Trophoblast cell (in vitro differentiated cells and primary cell): Measurements from ENCODE around the gene MYEOV.

ENCODE experiments used
- DNase-seq, 2 donors: peaks; one replicate each; pipeline ENCODE4 v3.0.0-alpha.2; 2016
- H2AFZ ChIP-seq: 2 replicates; pipeline ENCODE4 v1.6.1; 2013; ENCODE audit warnings: low read length, moderate library complexity, mild to moderate bottlenecking; ENCODE audit not compliant: insufficient read depth, poor library complexity
- H2AK5ac ChIP-seq: 2 replicates; pipeline ENCODE4 v1.6.1; 2013; ENCODE audit warnings: mild to moderate bottlenecking, low read length
- H2BK120ac ChIP-seq: 2 replicates; pipeline ENCODE4 v1.6.1; 2013; ENCODE audit warnings: low read length, mild to moderate bottlenecking, moderate library complexity; ENCODE audit not compliant: insufficient read depth, poor library complexity
- H2BK12ac ChIP-seq: 2 replicates; pipeline ENCODE4 v1.6.1; 2013; ENCODE audit warnings: mild to moderate bottlenecking, low read length, moderate library complexity
- H2BK5ac ChIP-seq: 2 replicates; pipeline ENCODE4 v1.6.1; 2013; ENCODE audit warnings: low read length, low read depth, moderate library complexity, mild to moderate bottlenecking; ENCODE audit not compliant: poor library complexity
- H3K14ac ChIP-seq: 2 replicates; pipeline ENCODE4 v1.6.1; 2013; ENCODE audit warnings: mild to moderate bottlenecking, low read length
- H3K18ac ChIP-seq: 2 replicates; pipeline ENCODE4 v1.6.1; 2013; ENCODE audit warnings: mild to moderate bottlenecking, low read length
- H3K23ac ChIP-seq: 2 replicates; pipeline ENCODE4 v1.6.1; 2013; ENCODE audit warnings: low read length
- H3K27ac ChIP-seq: 2 replicates; pipeline ENCODE4 v1.5.1; 2013; ENCODE audit warnings: low read depth, mild to moderate bottlenecking, inconsistent platforms, low read length, moderate library complexity
- H3K27me3 ChIP-seq: 2 replicates; pipeline ENCODE4 v1.6.1; 2013; ENCODE audit warnings: inconsistent platforms, mild to moderate bottlenecking, low read length, moderate library complexity; ENCODE audit not compliant: insufficient read depth
- H3K36me3 ChIP-seq, 2 experiments: 1 replicate in 1 of 2; 2 replicates in 1 of 2; pipeline ENCODE4 v1.6.1; 2013; ENCODE audit warnings: low read length in 2 of 2, mild to moderate bottlenecking in 2 of 2, moderate library complexity in 1 of 2; ENCODE audit not compliant: insufficient read depth in 2 of 2, control insufficient read depth in 1 of 2
- H3K4ac ChIP-seq: 2 replicates; pipeline ENCODE4 v1.6.1; 2013; ENCODE audit warnings: low read depth, mild to moderate bottlenecking, low read length, moderate library complexity
- H3K4me1 ChIP-seq, 2 experiments: 1 replicate in 1 of 2; 2 replicates in 1 of 2; pipeline ENCODE4 v1.6.1; 2013; ENCODE audit warnings: low read length in 2 of 2, mild to moderate bottlenecking in 2 of 2, moderate library complexity in 1 of 2; ENCODE audit not compliant: insufficient read depth in 2 of 2, control insufficient read depth in 1 of 2
- H3K4me2 ChIP-seq: 2 replicates; pipeline ENCODE4 v1.6.1; 2013; ENCODE audit warnings: inconsistent platforms, mild to moderate bottlenecking, low read length, moderate library complexity
- H3K4me3 ChIP-seq: 2 replicates; pipeline ENCODE4 v1.5.1; 2013; ENCODE audit warnings: mild to moderate bottlenecking, low read depth, low read length, inconsistent platforms
- H3K79me1 ChIP-seq: one replicate; pipeline ENCODE4 v1.6.1; 2013; ENCODE audit warnings: low read length
- H3K79me2 ChIP-seq: 2 replicates; pipeline ENCODE4 v1.6.1; 2013; ENCODE audit warnings: low read length, mild to moderate bottlenecking; ENCODE audit not compliant: control insufficient read depth, insufficient read depth, poor library complexity
- H3K9ac ChIP-seq: 2 replicates; pipeline ENCODE4 v1.6.1; 2013; ENCODE audit warnings: mild to moderate bottlenecking, low read length
- H3K9me3 ChIP-seq: 2 replicates; pipeline ENCODE4 v1.6.1; 2013; ENCODE audit warnings: low read depth, mild to moderate bottlenecking, control low read depth, inconsistent platforms, low read length; ENCODE audit not compliant: insufficient read depth
- H4K12ac ChIP-seq: 2 replicates; pipeline ENCODE4 v1.6.1; 2013; ENCODE audit warnings: low read depth, mild to moderate bottlenecking, low read length, moderate library complexity
- H4K8ac ChIP-seq: 2 replicates; pipeline ENCODE4 v1.6.1; 2013; ENCODE audit warnings: low read depth, mild to moderate bottlenecking, low read length, moderate library complexity
- H4K91ac ChIP-seq: one replicate; pipeline ENCODE4 v1.6.1; 2013; ENCODE audit warnings: low read depth, mild to moderate bottlenecking, low read length, moderate library complexity
- WGBS: extraction: QIAGEN DNeasy Blood & Tissue Kit; methylation state at CpG from one replicate; pipeline ENCODE4 v1.1.7; 2013; ENCODE audit warnings: missing lambda C conversion rate; ENCODE audit not compliant: insufficient read length, insufficient coverage; ENCODE audit errors: extremely low coverage; 5-methylcytosine and 5-hydroxymethylcytosine counted together

Gene MYEOV

GRCh38 chr11:69287968-69288882 lies 5.7 kb upstream of the MYEOV start:
- H3K36me3 ChIP-seq = no peaks in the 10 kb centered on the region
- H3K27ac ChIP-seq = no peak overlapping the region
- H3K27me3 ChIP-seq = no peaks in the 10 kb centered on the region
- DNase-seq = no peak
- H3K9me3 ChIP-seq = peaks cover 4% of the 10 kb centered on the region
- no peak overlapping the region for H2BK5ac ChIP-seq
- no peak overlapping the region for H3K14ac ChIP-seq
- no peak overlapping the region for H4K91ac ChIP-seq
- no peak overlapping the region for H3K18ac ChIP-seq
- H3K4me2 ChIP-seq = no peak overlapping the region
- H3K23ac ChIP-seq = no peak overlapping the region
- no peak overlapping the region for H2AFZ ChIP-seq
- H2AK5ac ChIP-seq = no peak overlapping the region
- peaks cover 18 to 30% of the 10 kb centered on the region in 2 experiments for H3K4me1 ChIP-seq
- no peak overlapping the region for H3K4ac ChIP-seq
- no peaks in the 10 kb centered on the region for H3K79me2 ChIP-seq
- H2BK120ac ChIP-seq = no peak overlapping the region
- WGBS = no CpG with 5 or more reads among the region's 20 CpGs
- H4K8ac ChIP-seq = no peak overlapping the region
- no peak overlapping the region for H4K12ac ChIP-seq
- H3K9ac ChIP-seq = no peak overlapping the region
- no peak overlapping the region for H2BK12ac ChIP-seq
- H3K4me3 ChIP-seq = no peak overlapping the region
- peaks cover 2% of the 10 kb centered on the region for H3K79me1 ChIP-seq

GRCh38 chr11:69288883-69289242 lies 5.1 kb upstream of the MYEOV start:
- Histone ChIP-seq H3K23ac (no peak overlapping the region), H4K8ac (no peak overlapping the region), H2AFZ (no peak overlapping the region), H3K4me1 (peaks cover 12 to 24% of the 10 kb centered on the region in 2 experiments), H3K18ac (no peak overlapping the region), H3K9ac (no peak overlapping the region), H3K36me3 (no peaks in the 10 kb centered on the region), H4K91ac (no peak overlapping the region), H3K79me1 (peaks cover 2% of the 10 kb centered on the region), H2AK5ac (no peak overlapping the region), H2BK120ac (no peak overlapping the region), H3K79me2 (no peaks in the 10 kb centered on the region), H3K14ac (no peak overlapping the region), H4K12ac (no peak overlapping the region), H3K27me3 (no peaks in the 10 kb centered on the region), H2BK12ac (no peak overlapping the region), H3K27ac (no peak overlapping the region), H3K4ac (no peak overlapping the region), H3K4me2 (no peak overlapping the region), H3K9me3 (peaks cover 2% of the 10 kb centered on the region), H2BK5ac (no peak overlapping the region), H3K4me3 (no peak overlapping the region)
- no peak for DNase-seq
- no CpG with 5 or more reads among the region's 2 CpGs for WGBS

- no peak overlapping the region for H3K27ac ChIP-seq
- H3K9ac ChIP-seq = no peak overlapping the region
- H4K8ac ChIP-seq = no peak overlapping the region
- no peak overlapping the region for H4K12ac ChIP-seq
- no peak overlapping the region for H2BK120ac ChIP-seq
- H3K27me3 ChIP-seq = no peaks in the 10 kb centered on the region
- no peak overlapping the region for H2AFZ ChIP-seq
- peaks cover 5% of the 10 kb centered on the region for H3K9me3 ChIP-seq
- H2BK12ac ChIP-seq = no peak overlapping the region
- H2AK5ac ChIP-seq = no peak overlapping the region
- H3K23ac ChIP-seq = no peak overlapping the region
- H3K4me2 ChIP-seq = no peak overlapping the region
- no peak for DNase-seq
- H3K14ac ChIP-seq = no peak overlapping the region
- no peaks in the 10 kb centered on the region for H3K79me2 ChIP-seq
- no peak overlapping the region for H2BK5ac ChIP-seq
- H3K4me1 ChIP-seq = peaks cover 12% of the 10 kb centered on the region in 2 experiments
- no peak overlapping the region for H3K4ac ChIP-seq
- H3K79me1 ChIP-seq = peaks cover 2% of the 10 kb centered on the region
- H3K36me3 ChIP-seq = no peaks in the 10 kb centered on the region
- H4K91ac ChIP-seq = no peak overlapping the region
- H3K18ac ChIP-seq = no peak overlapping the region
- H3K4me3 ChIP-seq = no peak overlapping the region
- no CpG with 5 or more reads among the region's 3 CpGs for WGBS
Measured at GRCh38 chr11:69290806-69291205, 3.1 kb upstream of the MYEOV start.

GRCh38 chr11:69291459-69292110 lies 2.4 kb upstream of the MYEOV start:
- Histone ChIP-seq H2BK12ac (no peak overlapping the region), H3K36me3 (no peaks in the 10 kb centered on the region), H3K4ac (no peak overlapping the region), H4K8ac (no peak overlapping the region), H2BK120ac (no peak overlapping the region), H3K4me3 (no peak overlapping the region), H3K9ac (no peak overlapping the region), H2BK5ac (no peak overlapping the region), H2AFZ (no peak overlapping the region), H4K12ac (no peak overlapping the region), H3K79me1 (peaks cover 6% of the 10 kb centered on the region), H3K4me2 (no peak overlapping the region), H3K9me3 (peaks cover 6% of the 10 kb centered on the region), H3K79me2 (no peaks in the 10 kb centered on the region), H3K14ac (no peak overlapping the region), H3K23ac (no peak overlapping the region), H3K4me1 (peaks cover 13 to 18% of the 10 kb centered on the region in 2 experiments), H4K91ac (no peak overlapping the region), H3K18ac (no peak overlapping the region), H2AK5ac (no peak overlapping the region), H3K27ac (no peak overlapping the region), H3K27me3 (no peaks in the 10 kb centered on the region)
- WGBS = no CpG with 5 or more reads among the region's 4 CpGs
- no peak for DNase-seq
